A549 (cell line): ENCODE results near the gene RAB3B. TPM values are rescaled to one million over a fixed set of nuclear protein-coding genes. Genes with fewer than 3 reads are reported as not detected.

Source experiments
- ATAC-seq, 2 experiments: fragments of 200-7000 bp in 1 of 2; fragments of >200 bp in 1 of 2; cut with Nextera tagmentation in 1 of 2; cut with Tn5 transposase in 1 of 2; 3 replicates each; pipeline versions ENCODE4 v1.8.0 to v1.9.1; 2018 to 2020; ENCODE audit warnings: mild to moderate bottlenecking in 1 of 2, moderate library complexity in 1 of 2
- CTCF ChIA-PET: fragments of 300-600 bp; sonication (Branson Sonifier 250); formaldehyde crosslinking; extraction: SDS; loops from one replicate; lab custom pipeline; 2021; ENCODE audit warnings: antibody characterized with exemption, inconsistent platforms; lab: Yijun Ruan, JAX
- POLR2A ChIA-PET: fragments of 350-600 bp; formaldehyde crosslinking; extraction: SDS; loops from one replicate; lab custom pipeline; 2021; ENCODE audit warnings: antibody characterized with exemption, inconsistent platforms; lab: Yijun Ruan, JAX
- DNase-seq, 2 experiments: peaks; one replicate each; pipeline versions ENCODE4 v3.0.0 to v3.0.0-alpha.2; 2011 to 2016; ENCODE audit warnings: low read depth in 1 of 2, low spot score in 1 of 2
- FAIRE-seq: peaks from 2 replicates; lab custom pipeline; 2011; peaks lifted over from hg19 to GRCh38; lab: Jason Lieb, UNC
- H3K27ac ChIP-seq, 2 experiments: fragments of >200 bp; sonication (Bioruptor Twin); formaldehyde crosslinking; 3 replicates each; pipeline ENCODE4 v1.5.1; 2016 to 2017
- H3K4me1 ChIP-seq: fragments of >200 bp; sonication (Bioruptor Twin); formaldehyde crosslinking; 3 replicates; pipeline ENCODE4 v1.6.1; 2016
- H3K4me2 ChIP-seq: fragments of >200 bp; sonication (Bioruptor Twin); formaldehyde crosslinking; 3 replicates; pipeline ENCODE4 v1.6.1; 2016
- H3K4me3 ChIP-seq: fragments of >200 bp; sonication (Bioruptor Twin); formaldehyde crosslinking; 3 replicates; pipeline ENCODE4 v1.5.1; 2016
- H3K9me3 ChIP-seq: fragments of >200 bp; sonication (Bioruptor Twin); formaldehyde crosslinking; 3 replicates; pipeline ENCODE4 v1.6.1; 2016
- BHLHE40 ChIP-seq: IDR thresholded peaks from 2 replicates; pipeline ENCODE4 v1.6.1; 2012; ENCODE audit warnings: low read depth, low read length, inconsistent platforms
- CBX2 ChIP-seq: fragments of 200-600 bp; sonication (generic); IDR thresholded peaks from 2 replicates; pipeline ENCODE4 v1.6.1; 2016; ENCODE audit warnings: low read depth, mild to moderate bottlenecking, borderline replicate concordance
- CBX8 ChIP-seq: fragments of 200-600 bp; sonication (generic); IDR thresholded peaks from 2 replicates; pipeline ENCODE4 v1.6.1; 2016
- ESRRA ChIP-seq: fragments of 150-350 bp; IDR thresholded peaks from 2 replicates; pipeline ENCODE4 v1.6.1; 2014; ENCODE audit warnings: mild to moderate bottlenecking, low read length, borderline replicate concordance
- JUN ChIP-seq, 2 experiments: fragments of >200 bp; sonication (Bioruptor Twin); formaldehyde crosslinking; IDR thresholded peaks; 2 replicates in 1 of 2; 3 replicates in 1 of 2; pipeline ENCODE4 v1.6.1; 2016 to 2017
- NPAS2 ChIP-seq: fragments of 250-450 bp; sonication (Bioruptor Pico); IDR thresholded peaks from 2 replicates; pipeline ENCODE4 v1.8.0; 2022; ENCODE audit warnings: mild to moderate bottlenecking, moderate library complexity, borderline replicate concordance
- PHF8 ChIP-seq: fragments of 200-600 bp; sonication (generic); IDR thresholded peaks from 2 replicates; pipeline ENCODE4 v1.6.1; 2016; ENCODE audit warnings: low read depth, mild to moderate bottlenecking, antibody characterized with exemption, moderate library complexity, borderline replicate concordance
- RARB ChIP-seq: fragments of 250-450 bp; sonication (Bioruptor Pico); IDR thresholded peaks from 2 replicates; pipeline ENCODE4 v1.8.0; 2021; ENCODE audit warnings: mild to moderate bottlenecking, moderate library complexity
- RCOR1 ChIP-seq: fragments of 150-350 bp; IDR thresholded peaks from 2 replicates; pipeline ENCODE4 v1.6.1; 2014; ENCODE audit warnings: antibody characterized with exemption, low read length, low read depth
- RFX5 ChIP-seq: fragments of 450-650 bp; IDR thresholded peaks from 2 replicates; pipeline ENCODE4 v1.7.1; 2014; ENCODE audit warnings: antibody characterized with exemption, mild to moderate bottlenecking, moderate library complexity
- ZC3H11A ChIP-seq: fragments of 450-650 bp; IDR thresholded peaks from 2 replicates; pipeline ENCODE4 v1.6.1; 2014; ENCODE audit warnings: antibody characterized with exemption, mild to moderate bottlenecking
- ZSCAN20 ChIP-seq: fragments of 250-450 bp; sonication (Bioruptor Pico); IDR thresholded peaks from 2 replicates; pipeline ENCODE4 v1.8.0; 2022; ENCODE audit warnings: mild to moderate bottlenecking, moderate library complexity
- WGBS: methylation state at CpG from one replicate; pipeline ENCODE4 v1.1.6; 2017; ENCODE audit errors: missing lambda C conversion rate; 5-methylcytosine and 5-hydroxymethylcytosine counted together
- polyA plus RNA-seq, 4 experiments: library from polyadenylated mRNA; depleted of rRNA in 3 of 4; stranded (reverse); fragments of >200 nt; fragmentation: RNase III in 1 of 4; extraction: RNeasy Plus Mini Kit Qiagen cat#74134 plus additional on column Dnase treatment in 1 of 4; gene quantifications; 2 replicates in 3 of 4; 3 replicates in 1 of 4; pipeline ENCODE4 v1.2.3, GENCODE V29; 2011 to 2017
- TF ChIP-seq, protein P1 (sequence below): fragments of 250-450 bp; sonication (Bioruptor Pico); IDR thresholded peaks from 2 replicates; pipeline ENCODE4 v1.5.0; 2021; ENCODE audit warnings: mild to moderate bottlenecking, moderate library complexity, borderline replicate concordance
- TF ChIP-seq, protein P2 (sequence below): fragments of 200-600 bp; sonication (generic); IDR thresholded peaks from 2 replicates; pipeline ENCODE4 v1.6.1; 2016; ENCODE audit warnings: antibody characterized with exemption, mild to moderate bottlenecking, moderate library complexity
- TF ChIP-seq, protein P3 (sequence below): IDR thresholded peaks from 2 replicates; pipeline ENCODE4 v1.6.1; 2012

RAB3B gene
- polyA plus RNA-seq, 2 of the 4 experiments (the other 2 are of a cell fraction) = 6.9 to 15.1 TPM

DNA sequence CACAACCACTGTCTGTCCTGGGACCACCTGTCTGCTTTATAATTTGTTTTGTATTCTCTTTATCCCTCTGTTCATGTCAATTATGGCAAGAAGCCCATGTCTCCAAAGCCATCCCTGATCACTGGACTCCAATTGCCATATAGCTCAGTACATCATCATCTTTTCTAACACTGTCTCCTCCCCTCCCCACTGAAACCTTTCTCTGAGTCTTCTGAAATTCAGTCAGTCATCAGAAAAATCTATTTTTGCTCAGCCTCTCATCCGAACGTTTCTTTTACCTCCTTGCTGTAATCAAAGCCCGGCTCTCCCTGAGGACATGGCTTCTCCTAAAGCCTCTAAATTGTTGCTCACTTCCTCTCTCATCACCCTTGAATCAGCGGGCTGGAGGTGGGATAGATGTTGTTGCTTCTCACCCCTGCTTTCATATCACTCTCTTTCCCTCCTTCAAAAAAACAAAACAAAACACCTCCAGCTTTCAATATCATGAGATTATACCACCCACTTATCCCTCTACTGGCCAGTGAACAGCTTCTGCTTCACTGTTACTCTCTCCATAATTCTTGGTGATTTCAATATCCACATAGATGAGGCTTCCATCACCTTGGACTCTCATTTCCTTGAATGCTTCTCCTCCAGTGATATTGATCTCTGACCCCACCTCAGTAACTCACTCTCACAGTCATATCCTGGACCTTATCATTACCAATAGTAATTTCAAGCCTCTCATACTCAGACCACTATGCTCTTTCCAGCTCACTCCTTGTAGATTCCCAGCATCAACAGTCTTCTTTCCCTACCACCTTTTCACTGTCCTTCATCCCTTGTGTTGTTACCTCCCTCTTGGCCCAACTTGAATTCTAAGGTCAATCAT, 27.8 kb downstream of the RAB3B start:
- Histone ChIP-seq H3K4me1 (peaks cover 10% of the 10 kb centered on the region), H3K9me3 (no peaks in the 10 kb centered on the region), H3K27ac (peak overlapping the region in 1 of 2 experiments; percentile 65; a peak in 1 of 6 replicates), H3K4me3 (no peak overlapping the region), H3K4me2 (no peak overlapping the region)
- DNase-seq (no peak), ATAC-seq (peak in 1 of 2 experiments; percentile 41; a peak in 3 of 6 replicates), FAIRE-seq (no peak)
- WGBS = 73% methylated on average over 4 of the region's 4 CpGs
- CTCF ChIA-PET = interaction anchor here (0.8 kb wide), 1 partner anchor 8 kb away, joined by 3 read pairs; no protein-coding TSS in a partner anchor
- POLR2A ChIA-PET = no interaction called here
- TF ChIP-seq RFX5 = no peak
- TF ChIP-seq, protein P1, sequence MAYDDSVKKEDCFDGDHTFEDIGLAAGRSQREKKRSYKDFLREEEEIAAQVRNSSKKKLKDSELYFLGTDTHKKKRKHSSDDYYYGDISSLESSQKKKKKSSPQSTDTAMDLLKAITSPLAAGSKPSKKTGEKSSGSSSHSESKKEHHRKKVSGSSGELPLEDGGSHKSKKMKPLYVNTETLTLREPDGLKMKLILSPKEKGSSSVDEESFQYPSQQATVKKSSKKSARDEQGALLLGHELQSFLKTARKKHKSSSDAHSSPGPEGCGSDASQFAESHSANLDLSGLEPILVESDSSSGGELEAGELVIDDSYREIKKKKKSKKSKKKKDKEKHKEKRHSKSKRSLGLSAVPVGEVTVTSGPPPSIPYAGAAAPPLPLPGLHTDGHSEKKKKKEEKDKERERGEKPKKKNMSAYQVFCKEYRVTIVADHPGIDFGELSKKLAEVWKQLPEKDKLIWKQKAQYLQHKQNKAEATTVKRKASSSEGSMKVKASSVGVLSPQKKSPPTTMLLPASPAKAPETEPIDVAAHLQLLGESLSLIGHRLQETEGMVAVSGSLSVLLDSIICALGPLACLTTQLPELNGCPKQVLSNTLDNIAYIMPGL = no peak
- TF ChIP-seq, protein P2, sequence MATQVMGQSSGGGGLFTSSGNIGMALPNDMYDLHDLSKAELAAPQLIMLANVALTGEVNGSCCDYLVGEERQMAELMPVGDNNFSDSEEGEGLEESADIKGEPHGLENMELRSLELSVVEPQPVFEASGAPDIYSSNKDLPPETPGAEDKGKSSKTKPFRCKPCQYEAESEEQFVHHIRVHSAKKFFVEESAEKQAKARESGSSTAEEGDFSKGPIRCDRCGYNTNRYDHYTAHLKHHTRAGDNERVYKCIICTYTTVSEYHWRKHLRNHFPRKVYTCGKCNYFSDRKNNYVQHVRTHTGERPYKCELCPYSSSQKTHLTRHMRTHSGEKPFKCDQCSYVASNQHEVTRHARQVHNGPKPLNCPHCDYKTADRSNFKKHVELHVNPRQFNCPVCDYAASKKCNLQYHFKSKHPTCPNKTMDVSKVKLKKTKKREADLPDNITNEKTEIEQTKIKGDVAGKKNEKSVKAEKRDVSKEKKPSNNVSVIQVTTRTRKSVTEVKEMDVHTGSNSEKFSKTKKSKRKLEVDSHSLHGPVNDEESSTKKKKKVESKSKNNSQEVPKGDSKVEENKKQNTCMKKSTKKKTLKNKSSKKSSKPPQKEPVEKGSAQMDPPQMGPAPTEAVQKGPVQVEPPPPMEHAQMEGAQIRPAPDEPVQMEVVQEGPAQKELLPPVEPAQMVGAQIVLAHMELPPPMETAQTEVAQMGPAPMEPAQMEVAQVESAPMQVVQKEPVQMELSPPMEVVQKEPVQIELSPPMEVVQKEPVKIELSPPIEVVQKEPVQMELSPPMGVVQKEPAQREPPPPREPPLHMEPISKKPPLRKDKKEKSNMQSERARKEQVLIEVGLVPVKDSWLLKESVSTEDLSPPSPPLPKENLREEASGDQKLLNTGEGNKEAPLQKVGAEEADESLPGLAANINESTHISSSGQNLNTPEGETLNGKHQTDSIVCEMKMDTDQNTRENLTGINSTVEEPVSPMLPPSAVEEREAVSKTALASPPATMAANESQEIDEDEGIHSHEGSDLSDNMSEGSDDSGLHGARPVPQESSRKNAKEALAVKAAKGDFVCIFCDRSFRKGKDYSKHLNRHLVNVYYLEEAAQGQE = no peak
- no peak for TF ChIP-seq ZC3H11A
- TF ChIP-seq RCOR1 = no peak
- TF ChIP-seq ESRRA = no peak

DNA sequence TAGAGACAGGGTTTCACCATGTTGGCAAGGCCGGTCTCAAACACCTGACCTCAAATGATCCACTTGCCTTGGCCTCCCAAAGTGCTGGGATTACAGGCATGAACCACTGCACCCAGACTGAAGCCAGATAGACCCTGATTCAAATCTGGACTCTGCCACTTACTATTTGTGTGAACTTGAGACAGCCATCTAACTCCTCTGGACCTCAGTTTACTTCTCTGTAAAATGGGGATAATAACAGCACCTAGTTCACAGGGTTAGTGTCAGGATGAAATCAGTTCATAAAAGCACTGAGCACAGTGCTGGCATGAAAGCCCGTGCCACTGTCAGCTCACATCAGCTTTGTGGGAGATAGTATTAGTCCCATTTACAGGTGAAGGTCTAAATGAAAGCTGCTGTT, 28.5 kb downstream of the RAB3B start:
- no peak for DNase-seq
- no peak for ATAC-seq
- TF ChIP-seq RFX5 = no peak
- TF ChIP-seq ZSCAN20 (CRISPR knock-in tag) = no peak
- TF ChIP-seq JUN (IDR thresholded peaks at IDR 0.05) = no peak
- TF ChIP-seq, all 56 proteins: peak for 0
- 94% methylated on average over 2 of the region's 2 CpGs for WGBS
- no peak for FAIRE-seq
- H3K27ac ChIP-seq = no peak overlapping the region
- peaks cover 10% of the 10 kb centered on the region for H3K4me1 ChIP-seq
- no peaks in the 10 kb centered on the region for H3K9me3 ChIP-seq
- ChIA-PET CTCF (no interaction called here), POLR2A (no interaction called here)
- no peak overlapping the region for H3K4me3 ChIP-seq
- H3K4me2 ChIP-seq = no peak overlapping the region

DNA sequence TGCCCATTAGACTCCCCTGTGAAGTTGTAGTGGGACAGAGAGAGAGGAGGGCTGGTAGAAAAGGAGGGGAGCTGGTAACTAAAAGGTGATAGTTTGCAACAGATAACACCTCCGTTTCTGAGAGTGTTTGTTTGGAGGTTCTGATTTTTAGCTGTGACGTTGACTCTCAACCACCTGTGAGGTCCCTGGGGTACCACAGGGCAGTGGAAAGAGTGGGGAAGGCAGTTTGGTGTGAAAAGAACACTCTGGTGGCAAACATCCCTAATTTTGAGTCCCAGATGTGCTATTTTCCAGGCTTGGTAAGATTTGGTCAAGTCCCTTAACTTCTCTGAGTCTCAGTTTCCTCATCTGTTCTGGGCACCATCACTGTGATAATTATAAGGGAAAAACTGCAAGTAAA, 29.3 kb downstream of the RAB3B start:
- Histone ChIP-seq H3K4me2 (no peak overlapping the region), H3K9me3 (no peaks in the 10 kb centered on the region), H3K27ac (no peak overlapping the region)
- FAIRE-seq = no peak
- CTCF ChIA-PET = interaction anchor here (1.5 kb wide), 1 partner anchor 40 kb away, joined by 4 read pairs; no protein-coding TSS in a partner anchor
- 70% methylated on average over 2 of the region's 2 CpGs for WGBS
- TF ChIP-seq NPAS2 (CRISPR knock-in tag) (no peak), PHF8 (no peak), BHLHE40 (no peak), CBX2 (no peak), CBX8 (no peak), RARB (no peak)
- TF ChIP-seq, protein P3, sequence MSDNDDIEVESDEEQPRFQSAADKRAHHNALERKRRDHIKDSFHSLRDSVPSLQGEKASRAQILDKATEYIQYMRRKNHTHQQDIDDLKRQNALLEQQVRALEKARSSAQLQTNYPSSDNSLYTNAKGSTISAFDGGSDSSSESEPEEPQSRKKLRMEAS = no peak
- TF ChIP-seq, all 56 proteins: peak for 0
- ATAC-seq (no peak), DNase-seq (no peak)
- POLR2A ChIA-PET = no interaction called here
- H3K4me3 ChIP-seq = no peak overlapping the region
- H3K4me1 ChIP-seq = peaks cover 16% of the 10 kb centered on the region
